K562 (cell line): ENCODE measurements around the gene COL4A6. TPM values are rescaled to one million over a fixed set of nuclear protein-coding genes. Genes with fewer than 3 reads are reported as not detected.

Source experiments
- ATAC-seq: fragments of 200-7000 bp; cut with Tn5 transposase; 3 replicates; pipeline ENCODE4 v1.9.1; 2020; ENCODE audit warnings: moderate library complexity
- BruUV-seq: library from RNA; stranded (reverse); fragments of 400-500 nt; replicated peaks from 2 replicates; lab custom pipeline; 2021; lab: Mats Ljungman, UMichigan
- CTCF ChIA-PET: fragments of 300-600 bp; formaldehyde crosslinking; extraction: SDS; loops from one replicate; lab custom pipeline; 2021; ENCODE audit warnings: low intra/inter-chr PET ratio; lab: Yijun Ruan, JAX
- POLR2A ChIA-PET: fragments of 300-600, 350-650 bp; sonication (Branson Sonifier 250); formaldehyde crosslinking; extraction: SDS; loops from one replicate; lab custom pipeline; 2021; ENCODE audit warnings: antibody characterized with exemption, inconsistent platforms; lab: Yijun Ruan, JAX
- DNase-seq, 4 experiments: peaks; one replicate each; pipeline versions ENCODE4 v3.0.0 to v3.0.0-alpha.2; 2011 to 2018; ENCODE audit warnings: low spot score in 3 of 4, mixed read lengths in 3 of 4; ENCODE audit errors: extremely low read depth in 1 of 4
- FAIRE-seq: peaks from 2 replicates; lab custom pipeline; 2011; peaks lifted over from hg19 to GRCh38; lab: Jason Lieb, UNC
- H2AFZ ChIP-seq: 2 replicates; pipeline ENCODE4 v1.6.0; 2011; ENCODE audit warnings: low read depth, low read length, control low read depth, inconsistent platforms
- H3K27ac ChIP-seq: fragments of 200-600 bp; 3 replicates; pipeline ENCODE4 v1.8.0; 2011; ENCODE audit warnings: low read depth, mild to moderate bottlenecking, control low read depth, inconsistent platforms, low read length, moderate library complexity, mixed read lengths; ENCODE audit errors: extremely low read depth
- H3K27me3 ChIP-seq, 2 experiments: fragments of 300-600 bp in 1 of 2; 2 replicates in 1 of 2; 3 replicates in 1 of 2; pipeline versions ENCODE4 v1.6.0 to v1.8.0; 2011; ENCODE audit warnings: inconsistent platforms in 2 of 2, low read length in 2 of 2, mild to moderate bottlenecking in 1 of 2, mixed read lengths in 1 of 2, moderate library complexity in 1 of 2; ENCODE audit not compliant: control insufficient read depth in 2 of 2, insufficient read depth in 2 of 2
- H3K36me3 ChIP-seq: fragments of 300-600 bp; 3 replicates; pipeline ENCODE4 v1.8.0; 2011; ENCODE audit warnings: mild to moderate bottlenecking, low read length, inconsistent platforms; ENCODE audit not compliant: control insufficient read depth, insufficient read depth
- H3K4me1 ChIP-seq, 2 experiments: fragments of 200-600 bp in 1 of 2; replicated peaks in 1 of 2; 2 replicates in 1 of 2; 3 replicates in 1 of 2; pipeline versions ENCODE4 v1.5.1 to v1.8.0; 2011; ENCODE audit warnings: inconsistent platforms in 2 of 2, low read length in 2 of 2, mild to moderate bottlenecking in 1 of 2, mixed read lengths in 1 of 2, moderate library complexity in 1 of 2; ENCODE audit not compliant: control insufficient read depth in 2 of 2, insufficient read depth in 2 of 2
- H3K4me2 ChIP-seq: 2 replicates; pipeline ENCODE4 v1.6.1; 2011; ENCODE audit warnings: low read length, control low read depth, inconsistent platforms, mixed read lengths; ENCODE audit not compliant: insufficient read depth
- H3K4me3 ChIP-seq: fragments of 200-600 bp; sonication (generic), shearing (Covaris generic); 2 replicates; pipeline ENCODE4 v1.5.1; 2016; ENCODE audit warnings: control low read depth, inconsistent platforms
- H3K79me2 ChIP-seq: fragments of 200-600 bp; 3 replicates; pipeline ENCODE4 v1.8.0; 2011; ENCODE audit warnings: low read length, inconsistent platforms; ENCODE audit not compliant: control insufficient read depth, insufficient read depth
- H3K9ac ChIP-seq, 2 experiments: 2 replicates each; pipeline versions ENCODE4 v1.6.0 to v1.6.1; 2011; ENCODE audit warnings: low read depth in 2 of 2, low read length in 2 of 2, control low read depth in 1 of 2, inconsistent platforms in 1 of 2, mild to moderate bottlenecking in 1 of 2, mixed read lengths in 1 of 2; ENCODE audit not compliant: insufficient read depth in 1 of 2
- H3K9me1 ChIP-seq: one replicate; pipeline ENCODE4 v1.6.0; 2011; ENCODE audit warnings: inconsistent platforms, mild to moderate bottlenecking, low read length, moderate library complexity; ENCODE audit not compliant: control insufficient read depth, insufficient read depth
- H3K9me3 ChIP-seq: replicated peaks from 2 replicates; pipeline ENCODE4 v1.5.1; 2011; ENCODE audit warnings: low read depth, low read length, inconsistent platforms; ENCODE audit not compliant: control insufficient read depth, insufficient read depth
- H4K20me1 ChIP-seq: replicated peaks from 2 replicates; pipeline ENCODE4 v1.6.1; 2011; ENCODE audit warnings: low read length, inconsistent platforms, mixed read lengths; ENCODE audit not compliant: control insufficient read depth, insufficient read depth
- ATF4 ChIP-seq: fragments of 450-650 bp; formaldehyde crosslinking; IDR thresholded peaks from 2 replicates; pipeline ENCODE4 v1.4.0; 2022; ENCODE audit warnings: mild to moderate bottlenecking, moderate library complexity
- EWSR1 ChIP-seq: fragments of 450-650 bp; IDR thresholded peaks from 2 replicates; pipeline ENCODE4 v1.6.1; 2018; ENCODE audit warnings: borderline replicate concordance, mild to moderate bottlenecking, low read depth, moderate library complexity; ENCODE audit not compliant: partially characterized antibody
- HDAC8 ChIP-seq: fragments of 450-650 bp; IDR thresholded peaks from 2 replicates; pipeline ENCODE4 v1.6.1; 2016; ENCODE audit warnings: mild to moderate bottlenecking, missing genetic modification characterization, moderate library complexity, missing compliant biosample characterization
- RBM14 ChIP-seq: fragments of 200-400 bp; formaldehyde crosslinking; IDR thresholded peaks from 2 replicates; pipeline ENCODE4 v1.6.1; 2018; ENCODE audit warnings: low read depth, mild to moderate bottlenecking, low read length, moderate library complexity, borderline replicate concordance; ENCODE audit not compliant: insufficient read depth
- ZNF280B ChIP-seq: fragments of 250-450 bp; sonication (Bioruptor Pico); IDR thresholded peaks from 2 replicates; pipeline ENCODE4 v1.5.1; 2021; ENCODE audit warnings: mild to moderate bottlenecking
- ZNF408 ChIP-seq: fragments of 250-450 bp; sonication (Bioruptor Pico); IDR thresholded peaks from 2 replicates; pipeline ENCODE4 v1.4.0; 2020; ENCODE audit warnings: low read depth, mild to moderate bottlenecking, moderate library complexity
- WGBS: fragments of 100-300 bp; shearing (Covaris generic); methylation state at CpG from one replicate; pipeline ENCODE4 v1.1.6; 2016; ENCODE audit warnings: low coverage, mixed read lengths; ENCODE audit not compliant: insufficient coverage; ENCODE audit errors: missing lambda C conversion rate; 5-methylcytosine and 5-hydroxymethylcytosine counted together
- in situ Hi-C: fragments of 300-500 bp; cut with MboI; formaldehyde crosslinking; loops from 4 replicates; pipeline ENCODE4 v1.15.0; 2018; ENCODE audit warnings: inconsistent platforms, mixed read lengths
- intact Hi-C: fragments of 100-400 bp; cut with micrococcal nuclease; formaldehyde crosslinking; loops from 2 replicates; pipeline ENCODE4 v1.14.2; 2022
- polyA plus RNA-seq, 8 experiments: library from polyadenylated mRNA; depleted of rRNA in 4 of 8; stranded (reverse) in 5 of 8; unstranded in 3 of 8; fragments of >200 nt; fragmentation: Nextera tagmentation in 2 of 8; fragmentation: Illumina TruSeq in 1 of 8; extraction: Ambion mirVana in 2 of 8; extraction: Trizol in 1 of 8; gene quantifications; 2 replicates each; pipeline versions ENCODE4 v1.2.1 to v1.2.3, GENCODE V29; 2011 to 2014; ENCODE audit warnings: inconsistent platforms in 1 of 8, missing spikeins in 1 of 8
- total RNA-seq, 7 experiments: library from RNA; depleted of rRNA in 6 of 7; stranded (reverse); fragments of >200 nt in 6 of 7; fragmentation: Illumina TruSeq in 2 of 7; extraction: Trizol in 2 of 7; gene quantifications; 2 replicates each; pipeline versions ENCODE4 v1.2.1 to v1.2.3, GENCODE V29; 2011 to 2021; ENCODE audit warnings: low replicate concordance in 1 of 7
- TF ChIP-seq, protein P1 (sequence below): fragments of 250-450 bp; sonication (Bioruptor Pico); IDR thresholded peaks from 2 replicates; pipeline ENCODE4 v1.5.0; 2021; ENCODE audit warnings: mild to moderate bottlenecking, borderline replicate concordance

COL4A6 gene
- total and polyA plus RNA-seq, 9 of the 15 experiments (the other 6 are each of a cell fraction or from before 2014, with no cell fraction given), result 0.02 to 0.05 TPM; not detected in 7

- in situ Hi-C loops (no loop called here), intact Hi-C loops (no loop called here)
- FAIRE-seq, result no peak
- no peak for ATAC-seq
- H3K4me3 ChIP-seq, result no peak overlapping the region
- DNase-seq, result no peak
- no peak overlapping the region for H3K9ac ChIP-seq
- no peaks in the 10 kb centered on the region for H4K20me1 ChIP-seq
- no peaks in the 10 kb centered on the region for H3K9me1 ChIP-seq
- peaks cover 0 to 11% of the 10 kb centered on the region in 2 experiments; a peak in 1 of 5 replicates for H3K27me3 ChIP-seq
- H3K4me2 ChIP-seq, result no peak overlapping the region
- H3K27ac ChIP-seq, result no peak overlapping the region
- H3K36me3 ChIP-seq, result no peaks in the 10 kb centered on the region
- TF ChIP-seq ZNF280B (no peak), RBM14 (no peak), HDAC8 (tag) (no peak), ATF4 (CRISPR knock-in tag) (no peak), ZNF408 (CRISPR knock-in tag) (no peak), EWSR1 (no peak)
- TF ChIP-seq, protein P1, sequence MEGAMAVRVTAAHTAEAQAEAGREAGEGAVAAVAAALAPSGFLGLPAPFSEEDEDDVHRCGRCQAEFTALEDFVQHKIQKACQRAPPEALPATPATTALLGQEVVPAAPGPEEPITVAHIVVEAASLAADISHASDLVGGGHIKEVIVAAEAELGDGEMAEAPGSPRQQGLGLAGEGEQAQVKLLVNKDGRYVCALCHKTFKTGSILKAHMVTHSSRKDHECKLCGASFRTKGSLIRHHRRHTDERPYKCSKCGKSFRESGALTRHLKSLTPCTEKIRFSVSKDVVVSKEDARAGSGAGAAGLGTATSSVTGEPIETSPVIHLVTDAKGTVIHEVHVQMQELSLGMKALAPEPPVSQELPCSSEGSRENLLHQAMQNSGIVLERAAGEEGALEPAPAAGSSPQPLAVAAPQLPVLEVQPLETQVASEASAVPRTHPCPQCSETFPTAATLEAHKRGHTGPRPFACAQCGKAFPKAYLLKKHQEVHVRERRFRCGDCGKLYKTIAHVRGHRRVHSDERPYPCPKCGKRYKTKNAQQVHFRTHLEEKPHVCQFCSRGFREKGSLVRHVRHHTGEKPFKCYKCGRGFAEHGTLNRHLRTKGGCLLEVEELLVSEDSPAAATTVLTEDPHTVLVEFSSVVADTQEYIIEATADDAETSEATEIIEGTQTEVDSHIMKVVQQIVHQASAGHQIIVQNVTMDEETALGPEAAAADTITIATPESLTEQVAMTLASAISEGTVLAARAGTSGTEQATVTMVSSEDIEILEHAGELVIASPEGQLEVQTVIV (CRISPR knock-in tag), result no peak
- TF ChIP-seq, all 486 proteins: peak for 0
- H2AFZ ChIP-seq, result no peak overlapping the region
- H3K79me2 ChIP-seq, result no peaks in the 10 kb centered on the region
- no peaks in the 10 kb centered on the region; a peak in 1 of 5 replicates for H3K4me1 ChIP-seq
- no peaks in the 10 kb centered on the region for H3K9me3 ChIP-seq
- WGBS, result 0% methylated on average over 3 of the region's 3 CpGs
- BruUV-seq, result no TSS peak
- ChIA-PET CTCF (no interaction called here), POLR2A (no interaction called here)
These were observed 268.5 kb downstream of the COL4A6 start for GRCh38 chrX:108169768-108170167.
